GM19035 (cell line): Measurements from ENCODE around the gene CCT7.

Experiments used
- ATAC-seq: cut with Tn5 transposase; IDR thresholded peaks from one replicate; pipeline ENCODE4 v1.9.1; 2021; ENCODE audit not compliant: unreplicated experiment

The CCT7 gene

DNA sequence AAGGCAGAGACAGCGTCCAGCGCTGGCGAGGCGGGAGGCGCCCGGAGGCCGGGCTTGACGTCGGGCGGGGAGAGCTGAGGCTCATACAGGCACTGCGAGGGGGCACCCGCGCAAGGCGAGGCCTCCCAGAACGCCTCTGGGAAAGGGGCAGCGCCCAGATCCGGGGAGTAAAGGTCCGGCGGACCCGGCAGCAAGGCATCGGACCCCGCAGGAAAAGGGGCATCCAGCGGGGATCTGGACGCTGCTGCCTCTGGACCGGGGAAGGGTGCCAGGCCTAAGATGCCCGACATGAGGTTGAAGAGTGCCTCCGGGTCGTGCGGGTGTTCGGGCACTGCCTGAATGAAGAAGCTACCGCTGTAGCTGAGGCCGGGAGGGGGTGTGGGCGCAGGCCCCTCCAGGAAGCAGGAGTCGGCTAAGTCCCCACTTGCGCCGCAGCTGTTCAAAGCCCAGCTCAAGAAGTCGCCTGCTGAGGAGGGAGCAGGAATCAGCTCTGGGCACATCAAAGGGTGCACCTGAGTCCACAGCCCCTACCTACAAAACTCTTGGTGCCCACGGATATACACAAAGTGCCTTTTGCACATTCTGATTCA lies 58.3 kb downstream of the CCT7 start:
- ATAC-seq = no peak

DNA sequence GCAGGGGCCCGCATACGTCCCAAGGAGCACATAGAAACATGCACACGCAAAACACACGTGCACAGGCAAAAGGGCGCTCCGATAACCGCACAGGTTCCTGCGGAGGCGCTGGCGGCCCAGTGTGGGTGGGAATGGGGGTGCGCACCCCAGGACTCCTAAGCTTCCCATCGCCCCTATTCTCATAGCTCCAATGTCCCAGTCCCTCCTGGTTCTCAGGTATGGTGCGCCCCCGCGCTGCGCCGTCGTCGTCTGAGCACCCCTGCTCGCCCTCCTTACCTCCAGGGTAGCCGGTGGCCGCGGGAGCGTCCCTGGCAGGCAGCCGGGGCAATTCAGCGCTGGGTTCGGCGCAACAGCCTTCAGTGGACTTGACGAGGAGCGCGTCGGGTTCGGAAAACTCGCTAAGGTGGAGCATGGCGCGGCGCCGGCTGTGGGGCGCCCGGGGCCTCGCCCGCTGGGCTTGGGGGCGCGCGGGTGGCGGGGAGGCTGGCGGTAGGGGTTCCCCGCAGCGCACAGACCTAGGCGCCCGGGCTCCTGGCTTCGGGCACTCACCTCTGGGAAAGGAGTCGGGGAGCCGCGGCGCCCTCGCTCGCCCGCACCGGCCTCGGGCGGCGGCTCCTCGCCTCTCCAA lies 58.9 kb downstream of the CCT7 start:
- peak; percentile 9 for ATAC-seq

DNA sequence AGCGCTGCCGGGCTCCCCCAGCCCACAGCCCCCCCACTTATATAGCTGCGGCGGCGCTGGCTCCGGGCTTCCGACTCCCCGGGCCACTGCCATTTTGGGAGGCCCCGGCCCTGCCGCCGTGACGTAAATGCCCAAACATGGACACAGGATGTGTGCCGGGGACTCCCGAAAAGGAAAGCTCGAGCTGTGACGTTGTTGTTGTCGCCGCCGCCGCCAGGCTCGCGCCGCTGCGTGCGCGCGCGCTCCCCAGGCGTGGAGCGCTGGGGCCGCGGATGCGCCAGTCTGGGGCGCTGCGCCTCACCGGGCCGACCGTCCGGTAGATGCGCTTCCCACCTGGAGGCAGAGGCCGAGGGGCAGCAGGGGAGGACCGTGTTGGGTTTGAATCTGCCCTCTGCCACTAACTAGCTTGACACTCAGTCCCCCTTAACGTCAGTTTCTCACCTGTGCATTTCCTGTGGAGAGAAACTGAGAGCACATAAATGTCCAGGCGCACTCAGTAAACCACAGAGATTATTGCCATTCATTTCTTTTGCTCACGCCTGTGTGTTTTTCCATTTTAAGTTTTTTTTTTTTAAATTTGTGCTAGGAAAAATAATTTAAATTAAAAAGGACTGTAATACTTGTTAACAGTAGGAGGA lies 59.5 kb downstream of the CCT7 start, which contains the start of gene EGR4:
Gene EGR4, minus strand, starts transcription at position 15 of the 638 bp plus-strand sequence. CDS start 231 bp downstream, outside the sequence.
- peak; percentile 94 for ATAC-seq

DNA sequence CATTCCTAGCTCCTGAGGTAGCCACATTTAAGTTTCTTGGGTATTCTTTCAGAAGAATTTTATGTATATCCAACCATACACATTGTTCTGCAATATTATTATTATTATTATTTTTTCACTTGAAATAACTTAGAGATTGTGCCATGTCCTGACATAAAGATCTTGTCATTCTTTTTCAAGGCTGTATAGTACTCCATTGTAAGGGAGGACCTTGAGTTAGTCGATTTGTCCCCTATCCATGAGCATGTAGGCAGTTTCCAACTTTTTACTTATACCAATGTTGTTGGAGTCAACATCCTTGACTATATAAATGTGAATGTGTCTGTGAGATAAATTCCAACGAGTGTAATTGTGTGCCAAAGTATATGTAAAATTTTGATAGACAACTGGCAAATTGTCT lies 60.1 kb downstream of the CCT7 start:
- no peak for ATAC-seq

DNA sequence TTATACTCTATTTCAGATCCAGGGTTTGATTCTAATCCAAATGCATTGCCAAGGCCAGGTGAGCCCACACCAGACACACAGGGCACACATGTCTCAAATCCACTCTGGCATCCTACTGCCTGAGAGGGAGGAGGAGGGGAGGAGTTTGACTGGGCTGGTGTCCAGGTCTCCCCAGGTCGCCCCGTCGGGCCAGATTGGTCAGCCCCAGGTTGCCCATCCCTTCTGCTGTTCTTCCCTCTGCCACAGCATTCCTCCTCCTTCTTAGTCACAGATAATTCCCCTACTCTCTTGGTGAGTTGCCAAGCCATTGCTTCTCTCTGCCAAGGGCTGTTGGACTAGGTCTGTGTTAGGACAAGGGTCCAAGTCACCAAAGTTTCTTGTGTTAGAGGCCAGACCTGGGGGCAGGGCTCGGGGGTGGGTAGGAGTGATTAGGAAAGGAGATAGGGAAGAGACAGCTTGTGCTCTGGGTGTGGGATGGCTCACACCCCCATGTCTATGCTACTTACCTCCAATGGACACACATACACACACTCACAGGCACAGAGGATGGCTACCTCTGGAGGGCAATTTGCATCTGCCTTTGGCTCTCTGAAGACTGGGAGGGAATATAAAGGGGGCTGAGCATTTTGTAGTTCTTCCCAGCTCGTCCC lies 61.8 kb downstream of the CCT7 start:
- no peak for ATAC-seq

DNA sequence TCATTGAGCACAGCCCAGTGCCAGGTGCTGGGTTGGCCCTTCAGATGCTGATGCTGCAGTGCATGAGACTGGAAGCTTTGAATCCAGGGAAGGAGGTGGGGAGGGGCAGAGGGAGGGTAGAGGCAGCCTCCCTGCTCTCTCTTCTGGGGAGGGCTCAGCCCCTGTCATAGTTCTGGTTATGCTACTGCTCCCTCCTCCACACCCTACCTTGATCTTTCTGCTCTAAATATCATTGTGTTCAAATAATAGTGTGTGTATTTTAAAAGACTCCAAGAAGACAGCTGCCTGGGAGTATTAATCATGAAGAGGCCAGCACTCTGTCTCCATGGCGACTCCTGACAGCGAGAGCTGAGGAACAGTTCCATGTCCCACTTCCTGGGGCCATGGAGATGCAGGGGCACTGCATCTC lies 63.0 kb downstream of the CCT7 start:
- no peak for ATAC-seq

DNA sequence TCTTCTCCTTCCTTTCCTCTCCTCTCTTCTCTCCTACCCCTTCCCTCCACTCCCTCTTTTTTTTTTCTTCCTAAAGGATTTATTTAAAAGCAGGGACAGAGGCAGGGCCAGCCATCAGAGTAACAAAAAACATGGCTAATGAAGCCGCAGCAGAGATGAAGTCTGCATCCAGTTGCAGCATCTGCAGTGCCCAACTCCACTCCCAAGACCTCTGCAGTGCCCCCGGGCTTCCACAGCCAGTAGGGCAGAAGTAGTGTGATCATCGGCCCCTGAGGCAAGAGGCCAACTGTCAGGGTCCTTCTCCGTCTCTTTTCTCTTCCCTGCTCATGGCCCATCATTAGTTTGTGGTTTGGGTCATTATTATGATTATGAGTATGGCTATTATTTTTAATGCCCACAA lies 63.5 kb downstream of the CCT7 start:
- ATAC-seq = no peak

DNA sequence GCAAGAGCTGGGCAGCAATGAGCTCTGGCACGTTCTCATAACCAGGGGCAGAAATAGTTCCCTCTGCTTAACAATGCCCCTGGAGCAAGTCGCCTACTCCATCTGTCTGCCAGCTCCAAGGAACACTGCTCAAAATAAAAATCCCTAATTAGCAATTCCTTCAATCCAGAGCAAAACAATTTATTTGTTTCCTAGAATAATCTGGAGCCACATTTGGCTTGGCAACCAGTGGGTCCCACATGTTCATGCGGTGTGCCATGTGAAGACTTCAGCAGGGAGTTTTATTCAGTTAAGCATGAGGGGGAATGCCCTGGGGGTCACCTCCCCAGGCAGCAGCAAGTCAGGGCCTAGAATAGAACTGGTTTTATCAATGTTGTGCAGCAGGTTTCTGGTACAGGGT lies 66.8 kb downstream of the CCT7 start:
- ATAC-seq = no peak

DNA sequence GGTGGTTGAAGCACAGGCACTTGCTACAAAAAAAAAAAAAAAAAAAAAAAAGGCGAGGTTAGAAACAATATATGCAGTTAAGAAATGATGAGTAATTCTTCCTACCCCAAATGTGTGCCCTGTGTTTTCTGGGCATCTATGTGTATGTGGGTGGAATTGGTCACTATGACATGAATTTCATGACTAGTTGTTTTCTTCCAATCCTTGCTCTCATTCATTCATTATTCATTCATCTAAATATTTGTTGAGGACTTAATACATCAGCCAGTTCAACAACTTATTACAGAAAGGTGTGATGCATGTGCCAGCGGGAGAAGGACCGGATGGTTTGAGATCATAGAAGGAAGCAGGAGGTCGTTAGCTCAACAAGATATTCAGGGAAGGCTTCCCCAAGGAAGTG lies 67.5 kb downstream of the CCT7 start:
- ATAC-seq = no peak
